Measurements from ENCODE around the gene FBLIM1. TPM values are rescaled to one million over a fixed set of nuclear protein-coding genes. Genes with fewer than 3 reads are reported as not detected.

The FBLIM1 gene
- total RNA-seq, 2 experiments from 2014 or later: not detected

GRCh38 chr1:15722836-15723532 lies 35.6 kb upstream of the FBLIM1 start:
- no TSS peak for BruUV-seq (replicated peaks)
- ChIA-PET POLR2A (interaction anchor here (0.6 kb wide), 2 partner anchors 176 to 187 kb away, joined by 4 read pairs; no protein-coding TSS in a partner anchor), CTCF (ENCODE audit: unreplicated experiment) (no interaction called here)
- intact Hi-C loops (cut with micrococcal nuclease; ENCODE audit: unreplicated experiment): no loop called here
- TF ChIP-seq EZH2phosphoT487 (IDR thresholded peaks at IDR 0.05; ENCODE audit: borderline replicate concordance, low read depth, low read length) (no peak), CTCF (conservative IDR thresholded peaks at IDR 0.05; ENCODE audit: low read length) (no peak)
- no peak for DNase-seq (ENCODE audit: low spot score)
- H3K4me1 ChIP-seq (ENCODE audit: insufficient read depth, low read length, poor library complexity, severe bottlenecking): no peaks in the 10 kb centered on the region
- H3K4me3 ChIP-seq (ENCODE audit: low read depth, low read length, poor library complexity, severe bottlenecking): no peak overlapping the region
- no peak overlapping the region for H3K27ac ChIP-seq (ENCODE audit: low read depth, low read length, poor library complexity, severe bottlenecking)
- H3K36me3 ChIP-seq (ENCODE audit: insufficient read depth, low read length): peaks cover 32% of the 10 kb centered on the region
- no peak overlapping the region for H2AFZ ChIP-seq (ENCODE audit: low read length)
- no peaks in the 10 kb centered on the region for H3K79me2 ChIP-seq (ENCODE audit: insufficient read depth, low read depth, low read length)
- H4K20me1 ChIP-seq (ENCODE audit: insufficient read depth, low read length): no peaks in the 10 kb centered on the region
- no peaks in the 10 kb centered on the region for H3K9me3 ChIP-seq (ENCODE audit: low read length)
- no peak overlapping the region for H3K4me2 ChIP-seq (ENCODE audit: low read length)
- H3K9me2 ChIP-seq (ENCODE audit: insufficient read depth, low read length): no peaks in the 10 kb centered on the region

GRCh38 chr1:15723631-15724246 lies 34.9 kb upstream of the FBLIM1 start:
- no peaks in the 10 kb centered on the region for H3K9me2 ChIP-seq (ENCODE audit: insufficient read depth, low read length)
- no peak overlapping the region for H3K4me2 ChIP-seq (ENCODE audit: low read length)
- H3K4me1 ChIP-seq (ENCODE audit: insufficient read depth, low read length, poor library complexity, severe bottlenecking): no peaks in the 10 kb centered on the region
- H3K27ac ChIP-seq (ENCODE audit: low read depth, low read length, poor library complexity, severe bottlenecking): no peak overlapping the region
- H3K4me3 ChIP-seq (ENCODE audit: low read depth, low read length, poor library complexity, severe bottlenecking): no peak overlapping the region
- intact Hi-C loops (cut with micrococcal nuclease; ENCODE audit: unreplicated experiment): no loop called here
- CTCF ChIA-PET (ENCODE audit: unreplicated experiment): no interaction called here
- H3K79me2 ChIP-seq (ENCODE audit: insufficient read depth, low read depth, low read length): no peaks in the 10 kb centered on the region
- TF ChIP-seq EZH2phosphoT487 (IDR thresholded peaks at IDR 0.05; ENCODE audit: borderline replicate concordance, low read depth, low read length): no peak
- TF ChIP-seq CTCF (conservative IDR thresholded peaks at IDR 0.05; ENCODE audit: low read length): no peak
- H2AFZ ChIP-seq (ENCODE audit: low read length): no peak overlapping the region
- no TSS peak for BruUV-seq (replicated peaks)
- no peaks in the 10 kb centered on the region for H3K9me3 ChIP-seq (ENCODE audit: low read length)
- H3K36me3 ChIP-seq (ENCODE audit: insufficient read depth, low read length): peaks cover 34% of the 10 kb centered on the region
- POLR2A ChIA-PET: interaction anchor here (0.6 kb wide), 1 partner anchor 14 kb away, joined by 3 read pairs; no protein-coding TSS in a partner anchor
- no peak for DNase-seq (ENCODE audit: low spot score)
- H4K20me1 ChIP-seq (ENCODE audit: insufficient read depth, low read length): no peaks in the 10 kb centered on the region

All from OCI-LY7 (cell line).